HEK293T (cell line): Measurements from ENCODE around the gene GAP43.
A peak's percentile ranks its signal among the peaks of the same experiment; 100 is the strongest.

Source experiments
- CTCF ChIA-PET: fragments of 350-600 bp; formaldehyde crosslinking; extraction: SDS; loops from one replicate; lab custom pipeline; 2021; ENCODE audit warnings: antibody characterized with exemption, inconsistent platforms; lab: Yijun Ruan, JAX
- POLR2A ChIA-PET: fragments of 350-600 bp; formaldehyde crosslinking; extraction: SDS; loops from one replicate; lab custom pipeline; 2020; ENCODE audit warnings: antibody characterized with exemption, inconsistent platforms; lab: Yijun Ruan, JAX
- DNase-seq: peaks from one replicate; pipeline ENCODE4 v3.0.0; 2012; ENCODE audit warnings: mixed read lengths; ENCODE audit errors: extremely low spot score
- ARNT ChIP-seq: fragments of 450-650 bp; IDR thresholded peaks from 2 replicates; pipeline ENCODE4 v1.6.1; 2017; ENCODE audit warnings: mild to moderate bottlenecking
- BHLHE40 ChIP-seq: fragments of 450-650 bp; IDR thresholded peaks from 2 replicates; pipeline ENCODE4 v1.6.1; 2016; ENCODE audit warnings: mild to moderate bottlenecking, moderate library complexity, borderline replicate concordance
- CTBP1 ChIP-seq: fragments of 450-650 bp; IDR thresholded peaks from 2 replicates; pipeline ENCODE4 v1.6.1; 2016; ENCODE audit warnings: borderline replicate concordance
- ELF4 ChIP-seq: fragments of 450-650 bp; IDR thresholded peaks from 2 replicates; pipeline ENCODE4 v1.6.1; 2017; ENCODE audit warnings: antibody characterized with exemption
- FOXA1 ChIP-seq: fragments of 450-650 bp; IDR thresholded peaks from 2 replicates; pipeline ENCODE4 v1.6.1; 2016; ENCODE audit warnings: mild to moderate bottlenecking
- FOXK2 ChIP-seq: fragments of 450-650 bp; IDR thresholded peaks from 2 replicates; pipeline ENCODE4 v1.6.1; 2016; ENCODE audit warnings: mild to moderate bottlenecking
- FOXM1 ChIP-seq: fragments of 450-650 bp; IDR thresholded peaks from 2 replicates; pipeline ENCODE4 v1.6.1; 2017; ENCODE audit warnings: mild to moderate bottlenecking, borderline replicate concordance
- HDGF ChIP-seq: fragments of 450-650 bp; IDR thresholded peaks from 2 replicates; pipeline ENCODE4 v1.6.1; 2017; ENCODE audit warnings: antibody characterized with exemption, borderline replicate concordance
- L3MBTL2 ChIP-seq: fragments of 450-650 bp; conservative IDR thresholded peaks from 2 replicates; pipeline ENCODE4 v1.6.1; 2016; ENCODE audit warnings: mild to moderate bottlenecking
- LEF1 ChIP-seq: fragments of 450-650 bp; IDR thresholded peaks from 2 replicates; pipeline ENCODE4 v1.6.1; 2017; ENCODE audit warnings: mild to moderate bottlenecking, borderline replicate concordance
- NFRKB ChIP-seq: fragments of 450-650 bp; IDR thresholded peaks from 2 replicates; pipeline ENCODE4 v1.6.1; 2016; ENCODE audit warnings: mild to moderate bottlenecking, moderate library complexity
- PKNOX1 ChIP-seq: fragments of 450-650 bp; IDR thresholded peaks from 2 replicates; pipeline ENCODE4 v1.6.1; 2016
- SP1 ChIP-seq: fragments of 450-650 bp; IDR thresholded peaks from 2 replicates; pipeline ENCODE4 v1.6.1; 2017
- SUZ12 ChIP-seq: fragments of 450-650 bp; IDR thresholded peaks from 2 replicates; pipeline ENCODE4 v1.6.1; 2016; ENCODE audit warnings: mild to moderate bottlenecking
- TARDBP ChIP-seq: fragments of 450-650 bp; IDR thresholded peaks from 2 replicates; pipeline ENCODE4 v1.6.1; 2016
- ZNF384 ChIP-seq: fragments of 450-650 bp; IDR thresholded peaks from 2 replicates; pipeline ENCODE4 v1.6.1; 2016

The GAP43 gene

GRCh38 chr3:115623044-115623868 is at the start of gene GAP43:
Gene GAP43 (plus strand): TSS chr3:115623510. CDS start chr3:115623690, 180 bp downstream.
- ChIA-PET CTCF (interaction anchor here (0.6 kb wide), 1 partner anchor 129 kb away, joined by 3 read pairs; no protein-coding TSS in a partner anchor), POLR2A (interaction anchor here (1.2 kb wide), 1 partner anchor 13 kb away, joined by 3 read pairs; no protein-coding TSS in a partner anchor)
- DNase-seq, result peak; percentile 55
- TF ChIP-seq L3MBTL2, result peak; percentile 84
- TF ChIP-seq TARDBP, result no peak

GRCh38 chr3:115576325-115576875 is 46.9 kb upstream of the GAP43 start:
- no peak for TF ChIP-seq ARNT
- TF ChIP-seq BHLHE40, result no peak
- CTCF ChIA-PET, result no interaction called here
- DNase-seq, result no peak
- POLR2A ChIA-PET, result interaction anchor here (0.9 kb wide), 1 partner anchor 13 kb away, joined by 3 read pairs; no protein-coding TSS in a partner anchor

- no peak for TF ChIP-seq NFRKB
- no peak for TF ChIP-seq FOXA1
- no peak for DNase-seq
- CTCF ChIA-PET, result no interaction called here
- POLR2A ChIA-PET, result no interaction called here
Measured at GRCh38 chr3:115577000-115577399, 46.3 kb upstream of the GAP43 start.

GRCh38 chr3:115578331-115578730 is 45.0 kb upstream of the GAP43 start:
- ChIA-PET CTCF (no interaction called here), POLR2A (no interaction called here)
- TF ChIP-seq FOXM1, result no peak
- no peak for DNase-seq

GRCh38 chr3:115580566-115580965 is 42.7 kb upstream of the GAP43 start:
- TF ChIP-seq BHLHE40, result no peak
- TF ChIP-seq LEF1, result no peak
- no peak for TF ChIP-seq L3MBTL2
- TF ChIP-seq NFRKB, result no peak
- TF ChIP-seq ELF4, result no peak
- no peak for TF ChIP-seq HDGF
- TF ChIP-seq ZNF384, result no peak
- TF ChIP-seq SP1, result no peak
- no peak for TF ChIP-seq CTBP1
- no peak for TF ChIP-seq FOXA1
- TF ChIP-seq TARDBP, result no peak
- TF ChIP-seq FOXK2, result no peak
- TF ChIP-seq FOXM1, result no peak
- TF ChIP-seq SUZ12, result no peak
- POLR2A ChIA-PET, result no interaction called here
- DNase-seq, result no peak
- CTCF ChIA-PET, result no interaction called here

GRCh38 chr3:115581362-115582135 is 41.8 kb upstream of the GAP43 start:
- ChIA-PET CTCF (no interaction called here), POLR2A (no interaction called here)
- TF ChIP-seq TARDBP, result no peak
- TF ChIP-seq ARNT, result no peak
- no peak for TF ChIP-seq ZNF384
- no peak for TF ChIP-seq FOXK2
- no peak for TF ChIP-seq HDGF
- no peak for TF ChIP-seq ELF4
- no peak for DNase-seq

GRCh38 chr3:115588201-115589115 is 34.9 kb upstream of the GAP43 start:
- CTCF ChIA-PET, result no interaction called here
- DNase-seq, result no peak
- TF ChIP-seq NFRKB (no peak), SUZ12 (no peak), FOXK2 (no peak)
- POLR2A ChIA-PET, result no interaction called here

- no peak for DNase-seq
- ChIA-PET POLR2A (no interaction called here), CTCF (no interaction called here)
- TF ChIP-seq SP1 (no peak), L3MBTL2 (no peak), LEF1 (no peak), PKNOX1 (no peak), HDGF (no peak), FOXA1 (no peak), CTBP1 (no peak), ZNF384 (no peak), NFRKB (no peak), ELF4 (no peak)
Measured at GRCh38 chr3:115590873-115591272, 32.4 kb upstream of the GAP43 start.
